Activated B cell treated with CpG ODN at 0.5 μM for 24 hours (primary cell): Measurements from ENCODE around the gene DYNC2H1. TPM values are rescaled to one million over a fixed set of nuclear protein-coding genes. Genes with fewer than 3 reads are reported as not detected.

ENCODE experiments used
- ATAC-seq: fragments of 200-7000 bp; cut with Tn5 transposase; one replicate; pipeline ENCODE4 v1.10.0; 2021; ENCODE audit warnings: low read depth, mild to moderate bottlenecking, moderate library complexity
- CTCF ChIA-PET: fragments of 350-600 bp; sonication (Branson Sonifier 250); formaldehyde crosslinking; loops from one replicate; lab custom pipeline; 2021; ENCODE audit warnings: antibody characterized with exemption; lab: Charles Lee
- POLR2A ChIA-PET: fragments of 350-600 bp; sonication (Branson Sonifier 250); formaldehyde crosslinking; loops from one replicate; lab custom pipeline; 2021; ENCODE audit warnings: antibody characterized with exemption; lab: Charles Lee
- DNase-seq: peaks from one replicate; pipeline ENCODE4 v3.0.0; 2022
- H3K27ac Mint-ChIP-seq: one replicate; pipeline ENCODE4 v1.8.0; 2020; ENCODE audit warnings: mixed read lengths
- H3K27me3 Mint-ChIP-seq: one replicate; pipeline ENCODE4 v1.8.0; 2021; ENCODE audit warnings: mixed read lengths
- H3K36me3 Mint-ChIP-seq: one replicate; pipeline ENCODE4 v1.8.0; 2021; ENCODE audit warnings: low read depth, mixed read lengths
- H3K4me1 Mint-ChIP-seq: one replicate; pipeline ENCODE4 v1.8.0; 2021; ENCODE audit warnings: mixed read lengths
- H3K4me3 Mint-ChIP-seq: one replicate; pipeline ENCODE4 v1.8.0; 2020; ENCODE audit warnings: mild to moderate bottlenecking, mixed read lengths
- H3K9me3 Mint-ChIP-seq: one replicate; pipeline ENCODE4 v1.8.0; 2020; ENCODE audit warnings: mixed read lengths
- intact Hi-C: fragments of 100-400 bp; cut with micrococcal nuclease; formaldehyde crosslinking; loops from one replicate; pipeline ENCODE4 v1.15.1; 2024
- total RNA-seq: library from RNA; stranded (reverse); gene quantifications from 2 replicates; pipeline ENCODE4 v1.2.3, GENCODE V29; 2022
- TF ChIP-seq, protein P1 (sequence below): fragments of 200-600 bp; IDR thresholded peaks from one replicate; pipeline ENCODE4 v1.8.0; 2022; ENCODE audit warnings: antibody characterized with exemption, mild to moderate bottlenecking

Gene DYNC2H1
- total RNA-seq, 1 donor from 2014 or later, result 3.2 TPM

- no peak for ATAC-seq
- no peaks in the 10 kb centered on the region for H3K27me3 Mint-ChIP-seq
Observed at GRCh38 chr11:103234974-103235373, 125.7 kb downstream of the DYNC2H1 start.

DNA sequence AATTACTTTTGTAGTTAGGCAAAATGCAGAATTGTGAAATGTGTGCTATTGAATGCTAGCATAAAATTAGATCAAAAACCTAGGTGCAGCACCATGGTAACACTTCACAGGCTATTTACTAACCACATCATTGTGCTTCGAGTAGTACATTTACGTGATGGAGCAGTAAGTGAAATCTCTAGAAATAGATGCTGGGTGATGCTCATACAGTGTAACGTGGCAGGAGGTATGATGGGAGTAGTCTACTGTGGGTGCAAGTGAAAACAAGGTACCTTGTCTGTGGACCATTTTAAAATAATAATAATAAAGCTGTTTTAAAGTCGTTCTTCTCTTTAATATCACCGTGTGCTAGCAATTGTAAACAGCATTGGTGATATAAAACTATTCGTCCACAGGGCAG is 132.3 kb downstream of the DYNC2H1 start:
- no peak overlapping the region for H3K4me3 Mint-ChIP-seq
- H3K27ac Mint-ChIP-seq, result no peak overlapping the region
- TF ChIP-seq, protein P1, sequence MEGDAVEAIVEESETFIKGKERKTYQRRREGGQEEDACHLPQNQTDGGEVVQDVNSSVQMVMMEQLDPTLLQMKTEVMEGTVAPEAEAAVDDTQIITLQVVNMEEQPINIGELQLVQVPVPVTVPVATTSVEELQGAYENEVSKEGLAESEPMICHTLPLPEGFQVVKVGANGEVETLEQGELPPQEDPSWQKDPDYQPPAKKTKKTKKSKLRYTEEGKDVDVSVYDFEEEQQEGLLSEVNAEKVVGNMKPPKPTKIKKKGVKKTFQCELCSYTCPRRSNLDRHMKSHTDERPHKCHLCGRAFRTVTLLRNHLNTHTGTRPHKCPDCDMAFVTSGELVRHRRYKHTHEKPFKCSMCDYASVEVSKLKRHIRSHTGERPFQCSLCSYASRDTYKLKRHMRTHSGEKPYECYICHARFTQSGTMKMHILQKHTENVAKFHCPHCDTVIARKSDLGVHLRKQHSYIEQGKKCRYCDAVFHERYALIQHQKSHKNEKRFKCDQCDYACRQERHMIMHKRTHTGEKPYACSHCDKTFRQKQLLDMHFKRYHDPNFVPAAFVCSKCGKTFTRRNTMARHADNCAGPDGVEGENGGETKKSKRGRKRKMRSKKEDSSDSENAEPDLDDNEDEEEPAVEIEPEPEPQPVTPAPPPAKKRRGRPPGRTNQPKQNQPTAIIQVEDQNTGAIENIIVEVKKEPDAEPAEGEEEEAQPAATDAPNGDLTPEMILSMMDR, result no peak
- CTCF ChIA-PET, result no interaction called here
- no peaks in the 10 kb centered on the region for H3K36me3 Mint-ChIP-seq
- no peak for DNase-seq
- POLR2A ChIA-PET, result no interaction called here
- intact Hi-C loops, result no loop called here
- H3K9me3 Mint-ChIP-seq, result no peaks in the 10 kb centered on the region
- ATAC-seq, result no peak
- H3K4me1 Mint-ChIP-seq, result no peaks in the 10 kb centered on the region
- H3K27me3 Mint-ChIP-seq, result no peaks in the 10 kb centered on the region

More at GRCh38 chr11:103234974-103235373, 125.7 kb downstream of the DYNC2H1 start:
- Mint-ChIP-seq H3K27ac (no peak overlapping the region), H3K4me1 (no peaks in the 10 kb centered on the region), H3K9me3 (no peaks in the 10 kb centered on the region), H3K4me3 (no peak overlapping the region), H3K36me3 (no peaks in the 10 kb centered on the region)
- TF ChIP-seq, protein P1, result no peak
- intact Hi-C loops, result no loop called here
- no peak for DNase-seq
- CTCF ChIA-PET, result no interaction called here
- POLR2A ChIA-PET, result no interaction called here

- intact Hi-C loops, result no loop called here
- TF ChIP-seq, protein P1, result no peak
- Mint-ChIP-seq H3K4me3 (no peak overlapping the region), H3K27ac (no peak overlapping the region), H3K4me1 (no peaks in the 10 kb centered on the region), H3K27me3 (no peaks in the 10 kb centered on the region), H3K9me3 (no peaks in the 10 kb centered on the region), H3K36me3 (no peaks in the 10 kb centered on the region)
- ATAC-seq, result no peak
- ChIA-PET POLR2A (no interaction called here), CTCF (no interaction called here)
- DNase-seq, result no peak
Observed at GRCh38 chr11:103254123-103254522, 144.9 kb downstream of the DYNC2H1 start.

- Mint-ChIP-seq H3K36me3 (no peaks in the 10 kb centered on the region), H3K27me3 (no peaks in the 10 kb centered on the region), H3K4me1 (no peaks in the 10 kb centered on the region), H3K4me3 (no peak overlapping the region), H3K27ac (no peak overlapping the region), H3K9me3 (no peaks in the 10 kb centered on the region)
- DNase-seq, result no peak
- intact Hi-C loops, result no loop called here
- TF ChIP-seq, protein P1, result no peak
- ChIA-PET CTCF (no interaction called here), POLR2A (no interaction called here)
- ATAC-seq, result no peak
Observed at GRCh38 chr11:103257360-103257759, 148.1 kb downstream of the DYNC2H1 start.

DNA sequence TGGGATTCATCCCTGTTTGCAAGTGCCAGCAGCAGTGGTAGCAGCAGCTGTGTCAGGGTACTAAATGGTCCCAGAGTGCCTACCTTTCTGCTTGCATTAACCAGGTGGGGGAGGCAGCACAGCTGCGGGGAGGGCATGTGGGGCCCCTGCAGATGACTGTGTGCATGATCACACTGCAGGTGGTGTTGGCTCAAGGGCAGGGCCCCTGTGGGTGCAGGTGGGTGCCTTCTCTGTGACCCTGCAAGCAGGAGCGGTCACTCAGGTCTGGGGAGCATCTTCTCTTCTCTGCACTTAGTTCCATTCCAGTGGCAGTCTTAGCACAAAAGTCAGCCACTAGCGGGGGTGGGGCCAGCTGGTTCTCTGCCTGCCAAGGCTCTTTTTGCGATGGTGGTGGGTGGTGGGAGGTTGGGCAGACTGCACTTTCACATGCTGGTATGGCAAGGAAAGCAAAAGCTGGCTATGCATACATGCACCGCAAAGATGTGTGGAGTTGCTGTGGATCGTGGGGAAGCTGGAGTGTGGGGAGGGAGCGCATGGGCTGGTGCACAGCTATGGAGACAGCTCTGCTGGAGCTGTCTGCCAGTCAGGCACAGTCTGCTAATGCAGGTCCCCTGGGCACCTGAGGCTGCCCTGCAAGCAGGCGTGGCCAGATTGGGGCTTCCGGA is 157.1 kb downstream of the DYNC2H1 start:
- H3K9me3 Mint-ChIP-seq, result no peaks in the 10 kb centered on the region
- DNase-seq, result no peak
- CTCF ChIA-PET, result no interaction called here

More for the DNA sequence above, 157.1 kb downstream of the DYNC2H1 start:
- Mint-ChIP-seq H3K36me3 (no peaks in the 10 kb centered on the region), H3K4me3 (no peak overlapping the region), H3K27ac (no peak overlapping the region), H3K27me3 (no peaks in the 10 kb centered on the region), H3K4me1 (no peaks in the 10 kb centered on the region)
- intact Hi-C loops, result no loop called here
- POLR2A ChIA-PET, result no interaction called here
- TF ChIP-seq, protein P1, result no peak
- ATAC-seq, result no peak
